ENCODE data around the gene RTN4RL2.

DNA sequence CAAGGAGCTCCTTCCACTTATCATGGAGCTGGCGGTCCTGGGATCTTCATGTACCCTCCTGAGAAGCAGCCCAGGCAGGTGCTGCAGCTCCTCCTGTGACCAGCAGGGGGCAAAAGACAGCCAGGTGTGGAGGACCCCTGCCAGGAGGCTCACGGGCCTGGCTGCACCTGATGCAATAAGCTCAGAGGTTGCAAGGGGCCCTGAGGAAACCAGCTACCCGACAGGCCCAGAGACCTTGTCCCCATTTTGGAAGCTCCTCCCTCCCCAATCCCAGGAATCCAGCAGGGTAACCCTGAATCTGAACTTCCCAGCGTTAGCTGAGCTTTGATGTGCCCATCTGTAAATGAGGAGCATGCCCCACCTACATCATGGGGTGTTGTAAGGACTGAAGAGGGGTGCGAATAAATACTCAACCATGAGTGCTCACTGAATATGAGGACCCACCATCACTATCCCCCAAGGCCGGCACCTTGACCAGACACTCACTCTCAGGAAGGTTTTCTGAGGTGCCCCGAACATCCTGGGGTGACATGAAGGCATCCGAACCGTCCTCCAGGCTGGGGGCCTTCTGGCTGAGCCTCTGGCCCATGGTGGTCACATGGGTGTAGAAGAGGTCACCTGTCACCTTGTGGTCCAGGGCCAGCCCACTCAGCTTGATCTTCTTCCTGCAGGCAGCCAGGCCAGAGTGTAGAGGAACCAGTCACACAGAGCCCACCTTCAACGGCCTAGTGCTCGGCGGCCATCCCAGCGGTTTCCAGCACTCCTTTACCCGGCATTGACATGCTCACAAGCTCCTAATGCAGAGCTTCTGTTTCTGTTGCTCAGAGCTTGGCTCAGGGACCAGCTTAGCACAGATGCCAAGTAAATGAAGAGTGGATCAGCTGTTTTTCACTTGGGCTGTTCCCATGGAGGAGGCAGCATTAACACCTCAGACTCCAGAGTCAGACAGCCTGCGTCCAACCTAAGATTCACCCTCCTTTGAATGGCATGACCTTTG lies 33.5 kb downstream of the RTN4RL2 start:
- TF ChIP-seq, protein P1, sequence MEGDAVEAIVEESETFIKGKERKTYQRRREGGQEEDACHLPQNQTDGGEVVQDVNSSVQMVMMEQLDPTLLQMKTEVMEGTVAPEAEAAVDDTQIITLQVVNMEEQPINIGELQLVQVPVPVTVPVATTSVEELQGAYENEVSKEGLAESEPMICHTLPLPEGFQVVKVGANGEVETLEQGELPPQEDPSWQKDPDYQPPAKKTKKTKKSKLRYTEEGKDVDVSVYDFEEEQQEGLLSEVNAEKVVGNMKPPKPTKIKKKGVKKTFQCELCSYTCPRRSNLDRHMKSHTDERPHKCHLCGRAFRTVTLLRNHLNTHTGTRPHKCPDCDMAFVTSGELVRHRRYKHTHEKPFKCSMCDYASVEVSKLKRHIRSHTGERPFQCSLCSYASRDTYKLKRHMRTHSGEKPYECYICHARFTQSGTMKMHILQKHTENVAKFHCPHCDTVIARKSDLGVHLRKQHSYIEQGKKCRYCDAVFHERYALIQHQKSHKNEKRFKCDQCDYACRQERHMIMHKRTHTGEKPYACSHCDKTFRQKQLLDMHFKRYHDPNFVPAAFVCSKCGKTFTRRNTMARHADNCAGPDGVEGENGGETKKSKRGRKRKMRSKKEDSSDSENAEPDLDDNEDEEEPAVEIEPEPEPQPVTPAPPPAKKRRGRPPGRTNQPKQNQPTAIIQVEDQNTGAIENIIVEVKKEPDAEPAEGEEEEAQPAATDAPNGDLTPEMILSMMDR (IDR thresholded peaks at IDR 0.05 in 4 of 5, conservative IDR thresholded peaks at IDR 0.05 in 1 of 5), result peak; percentile 88 to 96 (median 92)
- TF ChIP-seq POLR2A (IDR thresholded peaks at IDR 0.05), result no peak
